HepG2 (cell line): ENCODE measurements around the gene FBXO10. TPM values are rescaled to one million over a fixed set of nuclear protein-coding genes. Genes with fewer than 3 reads are reported as not detected.

Experiments used
- ATAC-seq: fragments of 200-7000 bp; cut with Tn5 transposase; 3 replicates; pipeline ENCODE4 v1.9.1; 2020; ENCODE audit warnings: mild to moderate bottlenecking, moderate library complexity
- BruUV-seq: library from RNA; stranded (reverse); fragments of 400-500 nt; replicated peaks from 2 replicates; lab custom pipeline; 2021; lab: Mats Ljungman, UMichigan
- CTCF ChIA-PET: fragments of 300-600 bp; formaldehyde crosslinking; extraction: SDS; loops from one replicate; lab custom pipeline; 2021; ENCODE audit warnings: low total read pairs, inconsistent platforms, low intra/inter-chr PET ratio; lab: Yijun Ruan, JAX
- POLR2A ChIA-PET: fragments of 350-600 bp; sonication (Branson Sonifier 250); formaldehyde crosslinking; loops from one replicate; lab custom pipeline; 2020; ENCODE audit warnings: antibody characterized with exemption, inconsistent platforms; lab: Yijun Ruan, JAX
- DNase-seq: peaks from one replicate; pipeline ENCODE4 v3.0.0-alpha.2; 2015; ENCODE audit warnings: low spot score
- FAIRE-seq: peaks from 3 replicates; lab custom pipeline; 2011; peaks lifted over from hg19 to GRCh38; lab: Jason Lieb, UNC
- H2AFZ ChIP-seq: one replicate; pipeline ENCODE4 v1.6.1; 2011; ENCODE audit warnings: low read length, inconsistent platforms
- H3K27ac ChIP-seq: fragments of 300-600 bp; 3 replicates; pipeline ENCODE4 v1.8.0; 2011; ENCODE audit warnings: mixed run types, mild to moderate bottlenecking, mixed read lengths, low read length, inconsistent platforms; ENCODE audit not compliant: insufficient read depth; ENCODE audit errors: extremely low read length
- H3K27me3 ChIP-seq, 2 experiments: fragments of 200-600 bp in 1 of 2; 2 replicates in 1 of 2; 3 replicates in 1 of 2; pipeline versions ENCODE4 v1.6.0 to v1.8.0; 2011; ENCODE audit warnings: low read length in 2 of 2, mild to moderate bottlenecking in 2 of 2, moderate library complexity in 2 of 2, inconsistent platforms in 1 of 2; ENCODE audit not compliant: insufficient read depth in 2 of 2, control insufficient read depth in 1 of 2
- H3K36me3 ChIP-seq, 2 experiments: fragments of 200-600 bp in 1 of 2; replicated peaks in 1 of 2; 2 replicates in 1 of 2; 3 replicates in 1 of 2; pipeline versions ENCODE4 v1.5.1 to v1.8.0; 2011; ENCODE audit warnings: low read length in 2 of 2, inconsistent platforms in 1 of 2; ENCODE audit not compliant: insufficient read depth in 2 of 2, control insufficient read depth in 1 of 2
- H3K4me1 ChIP-seq: 2 replicates; pipeline ENCODE4 v1.5.1; 2012; ENCODE audit warnings: low read length, inconsistent platforms; ENCODE audit not compliant: insufficient read depth
- H3K4me2 ChIP-seq: 2 replicates; pipeline ENCODE4 v1.6.0; 2011; ENCODE audit warnings: low read depth, low read length, inconsistent platforms
- H3K4me3 ChIP-seq, 3 experiments: fragments of 200-600 bp in 1 of 3; sonication (generic), shearing (Covaris generic) in 1 of 3; replicated peaks in 1 of 3; 2 replicates each; pipeline ENCODE4 v1.5.1; 2011 to 2016; ENCODE audit warnings: low read length in 3 of 3, inconsistent platforms in 2 of 3, low read depth in 2 of 3, mild to moderate bottlenecking in 2 of 3, control low read depth in 1 of 3, mixed read lengths in 1 of 3; ENCODE audit not compliant: insufficient read depth in 1 of 3
- H3K79me2 ChIP-seq: one replicate; pipeline ENCODE4 v1.6.1; 2011; ENCODE audit warnings: low read length, inconsistent platforms; ENCODE audit not compliant: insufficient read depth
- H3K9ac ChIP-seq: 2 replicates; pipeline ENCODE4 v1.6.0; 2011; ENCODE audit warnings: mild to moderate bottlenecking, low read depth, low read length, inconsistent platforms; ENCODE audit not compliant: insufficient read depth
- H3K9me3 ChIP-seq: 2 replicates; pipeline ENCODE4 v1.5.1; 2012; ENCODE audit warnings: mild to moderate bottlenecking, low read length
- H4K20me1 ChIP-seq: 2 replicates; pipeline ENCODE4 v1.6.0; 2011; ENCODE audit warnings: inconsistent platforms, mild to moderate bottlenecking, low read length, moderate library complexity; ENCODE audit not compliant: insufficient read depth
- CC2D1A ChIP-seq: sonication (generic); formaldehyde crosslinking; IDR thresholded peaks from 2 replicates; pipeline ENCODE4 v1.8.1; 2023; ENCODE audit warnings: mild to moderate bottlenecking, missing genetic modification reagents
- FOXM1 ChIP-seq: sonication (generic); formaldehyde crosslinking; IDR thresholded peaks from 2 replicates; pipeline ENCODE4 v1.5.0; 2020; ENCODE audit warnings: missing genetic modification reagents
- HIVEP1 ChIP-seq: sonication (generic); formaldehyde crosslinking; IDR thresholded peaks from 2 replicates; pipeline ENCODE4 v1.4.0; 2020; ENCODE audit warnings: mild to moderate bottlenecking, missing genetic modification reagents
- HNF4A ChIP-seq: sonication (generic); formaldehyde crosslinking; IDR thresholded peaks from 2 replicates; pipeline ENCODE4 v1.4.0; 2020; ENCODE audit warnings: missing genetic modification reagents
- NR2C2 ChIP-seq: sonication (generic); formaldehyde crosslinking; IDR thresholded peaks from 2 replicates; pipeline ENCODE4 v1.4.0; 2020; ENCODE audit warnings: missing genetic modification reagents, mild to moderate bottlenecking, moderate library complexity, borderline replicate concordance
- PHF21A ChIP-seq: sonication (generic); formaldehyde crosslinking; IDR thresholded peaks from 2 replicates; pipeline ENCODE4 v1.5.0; 2020; ENCODE audit warnings: mild to moderate bottlenecking, missing genetic modification reagents
- SATB2 ChIP-seq: sonication (generic); formaldehyde crosslinking; IDR thresholded peaks from 2 replicates; pipeline ENCODE4 v1.5.0; 2020; ENCODE audit warnings: missing genetic modification reagents
- ZKSCAN5 ChIP-seq: sonication (generic); formaldehyde crosslinking; IDR thresholded peaks from 2 replicates; pipeline ENCODE4 v1.5.1; 2020; ENCODE audit warnings: mild to moderate bottlenecking, missing genetic modification reagents
- ZNF253 ChIP-seq: sonication (generic); formaldehyde crosslinking; IDR thresholded peaks from 2 replicates; pipeline ENCODE4 v1.8.0; 2022; ENCODE audit warnings: mild to moderate bottlenecking, missing genetic modification reagents, borderline replicate concordance
- WGBS: methylation state at CpG from one replicate; pipeline ENCODE4 v1.1.6; 2017; ENCODE audit warnings: low lambda C conversion rate; 5-methylcytosine and 5-hydroxymethylcytosine counted together
- in situ Hi-C: cut with HindIII; loops from 2 replicates; pipeline ENCODE4 v1.10.0; 2017; ENCODE audit warnings: low pct_unique_long_range_greater_than_20kb; ENCODE audit not compliant: extremely low pct_ligation_motif_present
- intact Hi-C: fragments of 100-400 bp; cut with micrococcal nuclease; formaldehyde crosslinking; loops from one replicate; pipeline ENCODE4 v1.10.0; 2022; ENCODE audit not compliant: unreplicated experiment
- polyA plus RNA-seq, 8 experiments: library from polyadenylated mRNA; depleted of rRNA in 3 of 8; stranded (reverse) in 7 of 8; unstranded in 1 of 8; fragments of >200 nt; fragmentation: Illumina TruSeq in 4 of 8; extraction: Trizol in 4 of 8; gene quantifications; 2 replicates each; pipeline versions ENCODE4 v1.2.1 to v1.2.3, GENCODE V29; 2011 to 2016; ENCODE audit warnings: low read depth in 4 of 8, missing spikeins in 1 of 8, mixed read lengths in 1 of 8; ENCODE audit not compliant: insufficient read depth in 1 of 8
- total RNA-seq, 5 experiments: library from RNA; depleted of rRNA; stranded (reverse); fragments of >200 nt; fragmentation: Illumina TruSeq; extraction: Trizol; gene quantifications; 2 replicates each; pipeline ENCODE4 v1.2.3, GENCODE V29; 2016; ENCODE audit warnings: low read depth in 1 of 5
- TF ChIP-seq, protein P1 (sequence below): sonication (generic); formaldehyde crosslinking; IDR thresholded peaks from 2 replicates; pipeline ENCODE4 v1.4.0; 2020; ENCODE audit warnings: mild to moderate bottlenecking, low read depth, missing genetic modification reagents
- TF ChIP-seq, protein P2 (sequence below): IDR thresholded peaks from 2 replicates; pipeline ENCODE4 v1.6.1; 2016; ENCODE audit warnings: control low read depth

The FBXO10 gene
- total and polyA plus RNA-seq, 2 of the 13 experiments (the other 11 are each of a cell fraction or from before 2014, with no cell fraction given) = 3.1 to 5.1 TPM

DNA sequence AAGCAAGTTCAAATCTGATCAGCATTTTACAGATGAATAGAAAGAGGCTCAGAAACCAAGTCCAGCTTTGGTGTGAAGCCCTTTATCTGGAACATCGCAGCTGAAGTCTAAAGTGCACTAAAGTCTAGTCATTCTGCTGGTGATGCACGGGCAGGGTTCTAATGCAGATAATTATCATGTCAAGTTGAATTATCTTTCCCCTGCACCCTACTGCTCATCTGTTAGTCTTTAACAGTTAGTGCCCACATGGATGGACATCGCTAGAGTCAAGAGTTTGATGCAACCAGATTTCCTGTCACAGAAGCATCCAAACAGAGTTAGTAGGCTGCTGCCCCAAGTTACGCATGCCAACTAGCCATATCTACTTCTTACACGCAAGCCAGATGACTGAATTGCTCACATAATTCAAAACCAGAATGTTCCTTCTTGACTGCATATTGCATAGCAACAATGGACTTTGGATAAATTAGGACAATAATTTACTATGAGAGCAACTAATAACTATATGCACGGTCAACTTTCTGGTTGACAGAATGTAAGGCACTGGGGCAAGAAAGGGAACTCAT lies 17.8 kb upstream of the FBXO10 start:
- H3K9ac ChIP-seq = no peak overlapping the region
- peaks cover 20% of the 10 kb centered on the region for H4K20me1 ChIP-seq
- TF ChIP-seq HIVEP1 (CRISPR knock-in tag) = no peak
- no peak for TF ChIP-seq PHF21A (CRISPR knock-in tag)
- TF ChIP-seq HNF4A (CRISPR knock-in tag) = 0 out of 2 replicates have a peak, but pooled peaks have one; percentile 9
- TF ChIP-seq, all 625 proteins: peak for 1
- intact Hi-C loops (loop anchor here (5.0 kb wide), 1 partner anchor 107 kb away; the partner anchor contains the start of gene POLR1E), in situ Hi-C loops (loop anchor here (5.0 kb wide), 1 partner anchor 112 kb away; no protein-coding TSS in a partner anchor)
- H3K4me1 ChIP-seq = peaks cover 56% of the 10 kb centered on the region
- H3K27me3 ChIP-seq = no peaks in the 10 kb centered on the region; a peak in 1 of 5 replicates
- ATAC-seq = no peak
- H2AFZ ChIP-seq = peak overlapping the region; percentile 33
- H3K79me2 ChIP-seq = peaks cover 35% of the 10 kb centered on the region
- ChIA-PET CTCF (interaction anchor here (0.7 kb wide), 1 partner anchor 112 kb away, joined by 3 read pairs; no protein-coding TSS in a partner anchor), POLR2A (interaction anchor here (2.6 kb wide), 1 partner anchor 109 kb away, joined by 14 read pairs; the partner anchor contains the start of gene POLR1E)
- no peak overlapping the region for H3K27ac ChIP-seq
- WGBS = 33% methylated on average over 5 of the region's 6 CpGs
- peaks cover 0 to 9% of the 10 kb centered on the region in 2 experiments; a peak in 1 of 5 replicates for H3K36me3 ChIP-seq
- peak overlapping the region in 2 of 3 experiments; percentile 35 to 57; a peak in 2 of 6 replicates for H3K4me3 ChIP-seq
- peak overlapping the region; percentile 79 for H3K4me2 ChIP-seq
- FAIRE-seq = no peak
- no peaks in the 10 kb centered on the region for H3K9me3 ChIP-seq
- no peak for DNase-seq
- no TSS peak for BruUV-seq

DNA sequence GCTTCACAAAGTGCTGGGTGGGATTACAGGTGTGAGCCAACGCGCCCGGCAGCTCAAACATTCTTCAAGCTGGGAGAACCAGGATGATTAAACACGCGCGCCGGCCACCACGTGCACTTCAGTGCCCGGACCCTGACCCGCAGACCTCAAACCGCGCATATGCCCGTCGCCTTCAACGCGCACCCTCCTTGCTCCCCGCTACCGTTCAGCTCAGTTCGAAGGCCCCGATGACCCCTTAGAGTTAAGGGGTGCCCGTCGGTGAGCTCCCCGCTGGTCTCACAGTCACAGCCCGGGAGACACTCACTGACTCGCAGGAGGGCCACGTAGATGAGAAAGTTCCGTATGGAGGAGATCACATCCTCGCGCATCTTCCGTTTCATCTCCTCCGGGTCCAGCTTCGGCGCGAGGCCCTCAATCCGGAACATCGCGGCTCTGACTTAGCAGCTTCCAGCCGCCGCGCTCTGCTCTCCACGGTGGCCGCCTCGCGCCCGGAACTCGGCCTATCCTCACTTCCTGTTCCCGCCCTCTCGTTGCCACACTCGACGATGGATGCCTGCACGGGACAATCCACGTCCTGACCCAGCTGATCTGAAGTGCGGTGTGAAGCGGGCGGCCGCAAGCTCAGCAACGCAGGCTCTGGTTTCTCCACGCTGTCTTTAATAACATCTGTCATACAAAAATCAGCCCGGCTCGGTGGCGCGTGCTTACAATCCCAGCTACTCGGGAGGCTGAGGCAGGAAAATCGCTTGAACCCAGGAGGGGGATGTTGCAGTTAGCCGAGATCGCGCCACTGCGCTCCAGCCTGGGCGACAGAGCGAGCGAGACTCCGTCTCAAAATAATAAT lies 16.1 kb upstream of the FBXO10 start, which contains the start of gene TOMM5:
TOMM5 (minus strand) TSS at position 490 of the 844 bp plus-strand sequence; CDS start at position 425, 65 bp downstream.
- Histone ChIP-seq H3K4me3 (peak within 1 kb of the TSS; percentile 64 to 89 (median 80)), H3K4me2 (peak within 1 kb of the TSS; percentile 79), H3K27ac (peak within 1 kb of the TSS; percentile 87), H3K27me3 (no peaks in the 10 kb centered on the region; a peak in 1 of 5 replicates), H2AFZ (no peak within 1 kb of the TSS), H3K79me2 (peaks cover 46% of the 10 kb centered on the region), H3K36me3 (peaks cover 3 to 25% of the 10 kb centered on the region in 2 experiments), H3K9ac (peak within 1 kb of the TSS; percentile 90), H3K4me1 (peaks cover 54% of the 10 kb centered on the region), H3K9me3 (no peaks in the 10 kb centered on the region), H4K20me1 (peaks cover 21% of the 10 kb centered on the region)
- DNase-seq (peak; percentile 87), FAIRE-seq (peak; percentile 55), ATAC-seq (peak; percentile 95)
- CTCF ChIA-PET = no interaction called here
- POLR2A ChIA-PET = interaction anchor here (0.6 to 2.6 kb wide), 14 partner anchors 9 to 1027 kb away, joined by 3 to 14 read pairs (median 4); partner anchors contain the start of genes ANKRD18A, EXOSC3, FBXO10 and GRHPR
- WGBS = under 1% methylated on average over 32 of the region's 72 CpGs
- in situ Hi-C loops = loop anchor here (5.0 kb wide), 1 partner anchor 110 kb away; no protein-coding TSS in a partner anchor
- intact Hi-C loops = loop anchor here (5.0 kb wide), 1 partner anchor 105 kb away; the partner anchor contains the start of gene POLR1E
- TSS peak; percentile 72 for BruUV-seq
- TF ChIP-seq CC2D1A (CRISPR knock-in tag) (no peak), SATB2 (CRISPR knock-in tag) (peak; percentile 95), NR2C2 (CRISPR knock-in tag) (peak; percentile 51), FOXM1 (no peak), ZKSCAN5 (CRISPR knock-in tag) (peak; percentile 53; the same call in 1 of the 2 replicates), ZNF253 (CRISPR knock-in tag) (peak; percentile 42; the same call in 1 of the 2 replicates)
- TF ChIP-seq, protein P1, sequence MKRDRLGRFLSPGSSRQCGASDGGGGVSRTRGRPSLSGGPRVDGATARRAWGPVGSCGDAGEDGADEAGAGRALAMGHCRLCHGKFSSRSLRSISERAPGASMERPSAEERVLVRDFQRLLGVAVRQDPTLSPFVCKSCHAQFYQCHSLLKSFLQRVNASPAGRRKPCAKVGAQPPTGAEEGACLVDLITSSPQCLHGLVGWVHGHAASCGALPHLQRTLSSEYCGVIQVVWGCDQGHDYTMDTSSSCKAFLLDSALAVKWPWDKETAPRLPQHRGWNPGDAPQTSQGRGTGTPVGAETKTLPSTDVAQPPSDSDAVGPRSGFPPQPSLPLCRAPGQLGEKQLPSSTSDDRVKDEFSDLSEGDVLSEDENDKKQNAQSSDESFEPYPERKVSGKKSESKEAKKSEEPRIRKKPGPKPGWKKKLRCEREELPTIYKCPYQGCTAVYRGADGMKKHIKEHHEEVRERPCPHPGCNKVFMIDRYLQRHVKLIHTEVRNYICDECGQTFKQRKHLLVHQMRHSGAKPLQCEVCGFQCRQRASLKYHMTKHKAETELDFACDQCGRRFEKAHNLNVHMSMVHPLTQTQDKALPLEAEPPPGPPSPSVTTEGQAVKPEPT (CRISPR knock-in tag) = peak; percentile 87; the same call in 1 of the 2 replicates
- TF ChIP-seq, protein P2, sequence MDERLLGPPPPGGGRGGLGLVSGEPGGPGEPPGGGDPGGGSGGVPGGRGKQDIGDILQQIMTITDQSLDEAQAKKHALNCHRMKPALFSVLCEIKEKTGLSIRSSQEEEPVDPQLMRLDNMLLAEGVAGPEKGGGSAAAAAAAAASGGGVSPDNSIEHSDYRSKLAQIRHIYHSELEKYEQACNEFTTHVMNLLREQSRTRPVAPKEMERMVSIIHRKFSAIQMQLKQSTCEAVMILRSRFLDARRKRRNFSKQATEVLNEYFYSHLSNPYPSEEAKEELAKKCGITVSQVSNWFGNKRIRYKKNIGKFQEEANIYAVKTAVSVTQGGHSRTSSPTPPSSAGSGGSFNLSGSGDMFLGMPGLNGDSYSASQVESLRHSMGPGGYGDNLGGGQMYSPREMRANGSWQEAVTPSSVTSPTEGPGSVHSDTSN (CRISPR knock-in tag) = no peak
